GM23338 (cell line): ENCODE data around the gene ICE1. TPM values are rescaled to one million over a fixed set of nuclear protein-coding genes. Genes with fewer than 3 reads are reported as not detected.

Source experiments
- ATAC-seq: fragments of 200-7000 bp; cut with Tn5 transposase; 3 replicates; pipeline ENCODE4 v1.9.1; 2020
- DNase-seq: peaks from one replicate; pipeline ENCODE4 v3.0.0-alpha.2; 2015; ENCODE audit warnings: low spot score
- H2AFZ ChIP-seq: fragments of 200-600 bp; sonication (generic); 2 replicates; pipeline ENCODE4 v1.8.0; 2016; ENCODE audit warnings: antibody characterized with exemption, mild to moderate bottlenecking, moderate library complexity
- H3F3A ChIP-seq: fragments of 200-600 bp; sonication (generic); replicated peaks from 2 replicates; pipeline ENCODE4 v1.8.0; 2017; ENCODE audit warnings: antibody characterized with exemption, mixed run types, low read depth
- H3K27ac ChIP-seq: fragments of 200-600 bp; sonication (generic); 2 replicates; pipeline ENCODE4 v1.6.1; 2016; ENCODE audit warnings: low read depth
- H3K27me3 ChIP-seq: fragments of 200-600 bp; sonication (generic); 2 replicates; pipeline ENCODE4 v1.8.0; 2016; ENCODE audit warnings: mild to moderate bottlenecking, mixed run types, moderate library complexity; ENCODE audit not compliant: insufficient read depth
- H3K36me3 ChIP-seq: fragments of 200-600 bp; sonication (generic); 2 replicates; pipeline ENCODE4 v1.8.0; 2016; ENCODE audit warnings: mild to moderate bottlenecking; ENCODE audit not compliant: insufficient read depth
- H3K4me1 ChIP-seq: fragments of 200-600 bp; sonication (generic); 2 replicates; pipeline ENCODE4 v1.8.0; 2016; ENCODE audit warnings: mild to moderate bottlenecking, moderate library complexity; ENCODE audit not compliant: insufficient read depth
- H3K4me2 ChIP-seq: fragments of 200-600 bp; sonication (generic); 2 replicates; pipeline ENCODE4 v1.7.1; 2017; ENCODE audit warnings: mixed run types
- H3K4me3 ChIP-seq: fragments of 200-600 bp; sonication (generic); 2 replicates; pipeline ENCODE4 v1.6.1; 2016; ENCODE audit warnings: mixed run types
- H3K79me2 ChIP-seq: fragments of 200-600 bp; sonication (generic); replicated peaks from 2 replicates; pipeline ENCODE4 v1.8.0; 2017; ENCODE audit warnings: mild to moderate bottlenecking; ENCODE audit not compliant: insufficient read depth
- H3K9me2 ChIP-seq: fragments of 200-600 bp; sonication (generic); 2 replicates; pipeline ENCODE4 v1.8.0; 2017; ENCODE audit not compliant: insufficient read depth
- H4K20me1 ChIP-seq: fragments of 200-600 bp; sonication (generic); replicated peaks from 2 replicates; pipeline ENCODE4 v1.8.0; 2017; ENCODE audit warnings: mild to moderate bottlenecking; ENCODE audit not compliant: insufficient read depth
- H3K27ac Mint-ChIP-seq: 2 replicates; pipeline ENCODE4 v1.8.0; 2020; ENCODE audit warnings: inconsistent platforms, mild to moderate bottlenecking, moderate library complexity, mixed read lengths
- H3K27me3 Mint-ChIP-seq: 3 replicates; pipeline ENCODE4 v1.8.0; 2022; ENCODE audit warnings: low read depth, mild to moderate bottlenecking, moderate library complexity, mixed read lengths, inconsistent platforms; ENCODE audit not compliant: insufficient read depth, poor library complexity
- H3K36me3 Mint-ChIP-seq: 3 replicates; pipeline ENCODE4 v1.8.0; 2021; ENCODE audit warnings: low read depth, mild to moderate bottlenecking, inconsistent platforms, moderate library complexity, mixed read lengths
- H3K4me1 Mint-ChIP-seq: 3 replicates; pipeline ENCODE4 v1.8.0; 2020; ENCODE audit warnings: mild to moderate bottlenecking, inconsistent platforms, mixed read lengths
- H3K4me3 Mint-ChIP-seq: 3 replicates; pipeline ENCODE4 v1.8.0; 2021; ENCODE audit warnings: moderate library complexity, mild to moderate bottlenecking, inconsistent platforms, mixed read lengths
- H3K9me3 Mint-ChIP-seq: 3 replicates; pipeline ENCODE4 v1.8.0; 2020; ENCODE audit warnings: moderate library complexity, mild to moderate bottlenecking, inconsistent platforms, mixed read lengths
- CREB1 ChIP-seq: fragments of 250-450 bp; sonication (Bioruptor Pico); IDR thresholded peaks from 2 replicates; pipeline ENCODE4 v1.5.0; 2020; ENCODE audit warnings: low read depth, mild to moderate bottlenecking, moderate library complexity
- CTCF ChIP-seq, 2 experiments: fragments of 200-600 bp in 1 of 2; sonication (generic) in 1 of 2; conservative IDR thresholded peaks; 2 replicates each; pipeline versions ENCODE4 v1.5.1 to v1.6.1; 2016 to 2017; ENCODE audit warnings: antibody characterized with exemption in 2 of 2, low read depth in 2 of 2, mild to moderate bottlenecking in 2 of 2, moderate library complexity in 1 of 2
- EZH2phosphoT487 ChIP-seq: fragments of 200-600 bp; sonication (generic); IDR thresholded peaks from one replicate; pipeline ENCODE4 v1.8.1; 2018; ENCODE audit warnings: antibody characterized with exemption; ENCODE audit not compliant: unreplicated experiment
- JUNB ChIP-seq: IDR thresholded peaks from one replicate; pipeline ENCODE4 v1.6.1; 2016; ENCODE audit warnings: antibody characterized with exemption; ENCODE audit not compliant: unreplicated experiment
- STAT1 ChIP-seq: IDR thresholded peaks from one replicate; pipeline ENCODE4 v1.6.1; 2016; ENCODE audit warnings: antibody characterized with exemption; ENCODE audit not compliant: unreplicated experiment
- ZNF114 ChIP-seq: fragments of 250-450 bp; sonication (Bioruptor Pico); IDR thresholded peaks from 2 replicates; pipeline ENCODE4 v1.5.0; 2020; ENCODE audit warnings: mild to moderate bottlenecking, moderate library complexity
- polyA plus RNA-seq: library from polyadenylated mRNA; unstranded; fragments of >200 nt; fragmentation: Nextera tagmentation; extraction: Ambion mirVana; gene quantifications from 2 replicates; pipeline ENCODE4 v1.2.1, GENCODE V29; 2016
- total RNA-seq: library from RNA; depleted of rRNA; stranded (reverse); fragments of >200 nt; shearing (Covaris generic); gene quantifications from 2 replicates; pipeline ENCODE4 v1.2.3, GENCODE V29; 2014
- TF ChIP-seq, protein P1 (sequence below): fragments of 250-450 bp; sonication (Bioruptor Pico); IDR thresholded peaks from 2 replicates; pipeline ENCODE4 v1.5.0; 2020; ENCODE audit warnings: mild to moderate bottlenecking, moderate library complexity
- TF ChIP-seq, protein P2 (sequence below): IDR thresholded peaks from 2 replicates; pipeline ENCODE4 v1.6.1; 2016; ENCODE audit warnings: antibody characterized with exemption
- TF ChIP-seq, protein P3 (sequence below): IDR thresholded peaks from one replicate; pipeline ENCODE4 v1.6.1; 2018; ENCODE audit warnings: antibody characterized with exemption; ENCODE audit not compliant: unreplicated experiment

Gene ICE1
- total and polyA plus RNA-seq, 2 experiments from 2014 or later, result 59.5 to 65.1 TPM

DNA sequence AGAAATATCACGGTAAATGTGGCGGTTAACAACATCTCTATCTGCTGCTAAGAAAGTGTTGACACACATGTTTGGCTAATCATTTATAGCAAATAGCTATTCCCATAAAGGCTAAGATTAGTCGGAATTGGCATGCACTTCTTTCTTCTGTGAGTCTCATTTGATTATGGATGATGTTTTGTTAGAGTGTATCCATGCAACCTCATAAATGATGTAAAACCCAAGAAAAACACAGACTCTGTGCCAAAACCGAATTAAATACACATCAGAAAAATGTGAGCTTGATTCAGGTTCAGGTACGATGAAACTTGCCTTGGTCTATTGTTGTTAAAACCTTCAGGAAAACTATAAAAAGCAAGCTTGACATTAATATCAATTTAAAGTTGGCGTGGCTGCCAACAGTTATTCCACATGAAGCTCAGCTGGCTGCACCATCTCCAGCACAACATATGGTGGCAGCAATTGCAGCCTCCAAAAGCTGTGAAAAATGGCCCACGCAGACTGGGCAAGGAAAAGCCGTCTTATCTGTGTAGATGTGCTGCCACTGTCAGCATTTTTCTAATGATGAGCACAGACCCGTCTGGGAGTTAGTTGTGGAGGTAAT, 41.1 kb upstream of the ICE1 start:
- H3K27ac ChIP-seq, result no peak overlapping the region
- Mint-ChIP-seq H3K4me1 (peaks cover 18% of the 10 kb centered on the region; the same call in 2 of the 3 replicates), H3K36me3 (peaks cover 34% of the 10 kb centered on the region), H3K9me3 (peaks cover 37% of the 10 kb centered on the region), H3K4me3 (no peak overlapping the region), H3K27ac (no peak overlapping the region), H3K27me3 (peaks cover 5% of the 10 kb centered on the region)
- peaks cover 2% of the 10 kb centered on the region; the same call in 1 of the 2 replicates for H3K9me2 ChIP-seq
- no peak overlapping the region for H2AFZ ChIP-seq
- no peaks in the 10 kb centered on the region for H3K36me3 ChIP-seq
- H3F3A ChIP-seq, result no peaks in the 10 kb centered on the region
- peaks cover 5% of the 10 kb centered on the region; the same call in 1 of the 2 replicates for H3K4me1 ChIP-seq
- DNase-seq, result no peak
- ATAC-seq, result no peak
- H3K4me2 ChIP-seq, result no peak overlapping the region
- H3K4me3 ChIP-seq, result no peak overlapping the region
- H3K27me3 ChIP-seq, result no peaks in the 10 kb centered on the region
- H3K79me2 ChIP-seq, result no peaks in the 10 kb centered on the region
- TF ChIP-seq, protein P1, sequence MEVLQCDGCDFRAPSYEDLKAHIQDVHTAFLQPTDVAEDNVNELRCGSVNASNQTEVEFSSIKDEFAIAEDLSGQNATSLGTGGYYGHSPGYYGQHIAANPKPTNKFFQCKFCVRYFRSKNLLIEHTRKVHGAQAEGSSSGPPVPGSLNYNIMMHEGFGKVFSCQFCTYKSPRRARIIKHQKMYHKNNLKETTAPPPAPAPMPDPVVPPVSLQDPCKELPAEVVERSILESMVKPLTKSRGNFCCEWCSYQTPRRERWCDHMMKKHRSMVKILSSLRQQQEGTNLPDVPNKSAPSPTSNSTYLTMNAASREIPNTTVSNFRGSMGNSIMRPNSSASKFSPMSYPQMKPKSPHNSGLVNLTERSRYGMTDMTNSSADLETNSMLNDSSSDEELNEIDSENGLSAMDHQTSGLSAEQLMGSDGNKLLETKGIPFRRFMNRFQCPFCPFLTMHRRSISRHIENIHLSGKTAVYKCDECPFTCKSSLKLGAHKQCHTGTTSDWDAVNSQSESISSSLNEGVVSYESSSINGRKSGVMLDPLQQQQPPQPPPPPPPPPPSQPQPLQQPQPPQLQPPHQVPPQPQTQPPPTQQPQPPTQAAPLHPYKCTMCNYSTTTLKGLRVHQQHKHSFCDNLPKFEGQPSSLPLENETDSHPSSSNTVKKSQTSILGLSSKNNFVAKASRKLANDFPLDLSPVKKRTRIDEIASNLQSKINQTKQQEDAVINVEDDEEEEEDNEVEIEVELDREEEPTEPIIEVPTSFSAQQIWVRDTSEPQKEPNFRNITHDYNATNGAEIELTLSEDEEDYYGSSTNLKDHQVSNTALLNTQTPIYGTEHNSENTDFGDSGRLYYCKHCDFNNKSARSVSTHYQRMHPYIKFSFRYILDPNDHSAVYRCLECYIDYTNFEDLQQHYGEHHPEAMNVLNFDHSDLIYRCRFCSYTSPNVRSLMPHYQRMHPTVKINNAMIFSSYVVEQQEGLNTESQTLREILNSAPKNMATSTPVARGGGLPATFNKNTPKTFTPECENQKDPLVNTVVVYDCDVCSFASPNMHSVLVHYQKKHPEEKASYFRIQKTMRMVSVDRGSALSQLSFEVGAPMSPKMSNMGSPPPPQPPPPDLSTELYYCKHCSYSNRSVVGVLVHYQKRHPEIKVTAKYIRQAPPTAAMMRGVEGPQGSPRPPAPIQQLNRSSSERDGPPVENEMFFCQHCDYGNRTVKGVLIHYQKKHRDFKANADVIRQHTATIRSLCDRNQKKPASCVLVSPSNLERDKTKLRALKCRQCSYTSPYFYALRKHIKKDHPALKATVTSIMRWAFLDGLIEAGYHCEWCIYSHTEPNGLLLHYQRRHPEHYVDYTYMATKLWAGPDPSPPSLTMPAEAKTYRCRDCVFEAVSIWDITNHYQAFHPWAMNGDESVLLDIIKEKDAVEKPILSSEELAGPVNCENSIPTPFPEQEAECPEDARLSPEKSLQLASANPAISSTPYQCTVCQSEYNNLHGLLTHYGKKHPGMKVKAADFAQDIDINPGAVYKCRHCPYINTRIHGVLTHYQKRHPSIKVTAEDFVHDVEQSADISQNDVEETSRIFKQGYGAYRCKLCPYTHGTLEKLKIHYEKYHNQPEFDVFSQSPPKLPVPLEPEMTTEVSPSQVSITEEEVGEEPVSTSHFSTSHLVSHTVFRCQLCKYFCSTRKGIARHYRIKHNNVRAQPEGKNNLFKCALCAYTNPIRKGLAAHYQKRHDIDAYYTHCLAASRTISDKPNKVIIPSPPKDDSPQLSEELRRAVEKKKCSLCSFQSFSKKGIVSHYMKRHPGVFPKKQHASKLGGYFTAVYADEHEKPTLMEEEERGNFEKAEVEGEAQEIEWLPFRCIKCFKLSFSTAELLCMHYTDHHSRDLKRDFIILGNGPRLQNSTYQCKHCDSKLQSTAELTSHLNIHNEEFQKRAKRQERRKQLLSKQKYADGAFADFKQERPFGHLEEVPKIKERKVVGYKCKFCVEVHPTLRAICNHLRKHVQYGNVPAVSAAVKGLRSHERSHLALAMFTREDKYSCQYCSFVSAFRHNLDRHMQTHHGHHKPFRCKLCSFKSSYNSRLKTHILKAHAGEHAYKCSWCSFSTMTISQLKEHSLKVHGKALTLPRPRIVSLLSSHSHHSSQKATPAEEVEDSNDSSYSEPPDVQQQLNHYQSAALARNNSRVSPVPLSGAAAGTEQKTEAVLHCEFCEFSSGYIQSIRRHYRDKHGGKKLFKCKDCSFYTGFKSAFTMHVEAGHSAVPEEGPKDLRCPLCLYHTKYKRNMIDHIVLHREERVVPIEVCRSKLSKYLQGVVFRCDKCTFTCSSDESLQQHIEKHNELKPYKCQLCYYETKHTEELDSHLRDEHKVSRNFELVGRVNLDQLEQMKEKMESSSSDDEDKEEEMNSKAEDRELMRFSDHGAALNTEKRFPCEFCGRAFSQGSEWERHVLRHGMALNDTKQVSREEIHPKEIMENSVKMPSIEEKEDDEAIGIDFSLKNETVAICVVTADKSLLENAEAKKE, result no peak
- TF ChIP-seq CTCF (conservative IDR thresholded peaks at IDR 0.05; ENCODE audit: low read depth in 2 of 2), result no peak
- TF ChIP-seq CREB1 (CRISPR knock-in tag), result no peak
- no peak for TF ChIP-seq ZNF114 (CRISPR knock-in tag)
- no peak for TF ChIP-seq STAT1
- TF ChIP-seq, protein P2, sequence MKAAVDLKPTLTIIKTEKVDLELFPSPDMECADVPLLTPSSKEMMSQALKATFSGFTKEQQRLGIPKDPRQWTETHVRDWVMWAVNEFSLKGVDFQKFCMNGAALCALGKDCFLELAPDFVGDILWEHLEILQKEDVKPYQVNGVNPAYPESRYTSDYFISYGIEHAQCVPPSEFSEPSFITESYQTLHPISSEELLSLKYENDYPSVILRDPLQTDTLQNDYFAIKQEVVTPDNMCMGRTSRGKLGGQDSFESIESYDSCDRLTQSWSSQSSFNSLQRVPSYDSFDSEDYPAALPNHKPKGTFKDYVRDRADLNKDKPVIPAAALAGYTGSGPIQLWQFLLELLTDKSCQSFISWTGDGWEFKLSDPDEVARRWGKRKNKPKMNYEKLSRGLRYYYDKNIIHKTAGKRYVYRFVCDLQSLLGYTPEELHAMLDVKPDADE, result no peak
- TF ChIP-seq, protein P3, sequence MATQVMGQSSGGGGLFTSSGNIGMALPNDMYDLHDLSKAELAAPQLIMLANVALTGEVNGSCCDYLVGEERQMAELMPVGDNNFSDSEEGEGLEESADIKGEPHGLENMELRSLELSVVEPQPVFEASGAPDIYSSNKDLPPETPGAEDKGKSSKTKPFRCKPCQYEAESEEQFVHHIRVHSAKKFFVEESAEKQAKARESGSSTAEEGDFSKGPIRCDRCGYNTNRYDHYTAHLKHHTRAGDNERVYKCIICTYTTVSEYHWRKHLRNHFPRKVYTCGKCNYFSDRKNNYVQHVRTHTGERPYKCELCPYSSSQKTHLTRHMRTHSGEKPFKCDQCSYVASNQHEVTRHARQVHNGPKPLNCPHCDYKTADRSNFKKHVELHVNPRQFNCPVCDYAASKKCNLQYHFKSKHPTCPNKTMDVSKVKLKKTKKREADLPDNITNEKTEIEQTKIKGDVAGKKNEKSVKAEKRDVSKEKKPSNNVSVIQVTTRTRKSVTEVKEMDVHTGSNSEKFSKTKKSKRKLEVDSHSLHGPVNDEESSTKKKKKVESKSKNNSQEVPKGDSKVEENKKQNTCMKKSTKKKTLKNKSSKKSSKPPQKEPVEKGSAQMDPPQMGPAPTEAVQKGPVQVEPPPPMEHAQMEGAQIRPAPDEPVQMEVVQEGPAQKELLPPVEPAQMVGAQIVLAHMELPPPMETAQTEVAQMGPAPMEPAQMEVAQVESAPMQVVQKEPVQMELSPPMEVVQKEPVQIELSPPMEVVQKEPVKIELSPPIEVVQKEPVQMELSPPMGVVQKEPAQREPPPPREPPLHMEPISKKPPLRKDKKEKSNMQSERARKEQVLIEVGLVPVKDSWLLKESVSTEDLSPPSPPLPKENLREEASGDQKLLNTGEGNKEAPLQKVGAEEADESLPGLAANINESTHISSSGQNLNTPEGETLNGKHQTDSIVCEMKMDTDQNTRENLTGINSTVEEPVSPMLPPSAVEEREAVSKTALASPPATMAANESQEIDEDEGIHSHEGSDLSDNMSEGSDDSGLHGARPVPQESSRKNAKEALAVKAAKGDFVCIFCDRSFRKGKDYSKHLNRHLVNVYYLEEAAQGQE, result no peak
- TF ChIP-seq JUNB, result no peak
- TF ChIP-seq EZH2phosphoT487, result no peak
- no peaks in the 10 kb centered on the region for H4K20me1 ChIP-seq
